Measurements from ENCODE around the gene HSPG2.

DNA sequence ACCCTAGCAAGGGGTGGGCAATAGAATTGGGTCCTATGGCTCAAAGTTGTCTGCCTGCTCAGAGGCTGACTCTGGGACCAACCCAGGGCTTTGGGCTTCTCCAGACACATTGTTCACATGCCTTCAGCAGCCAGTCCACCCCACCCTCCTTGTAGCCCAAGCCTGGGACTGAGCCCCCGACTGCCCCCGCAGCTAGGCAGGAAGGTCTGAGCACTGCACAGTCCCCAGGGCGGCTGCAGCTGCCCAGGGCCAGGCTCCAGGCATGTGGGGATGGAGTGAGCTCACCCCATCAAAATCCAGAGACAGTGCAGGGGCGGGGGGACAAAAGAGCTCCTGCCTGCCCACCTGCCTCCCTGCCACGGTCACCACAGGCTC, 35.6 kb downstream of the HSPG2 start:
- TF ChIP-seq POLR2A (IDR thresholded peaks at IDR 0.05), result no peak
- TF ChIP-seq, protein P1, sequence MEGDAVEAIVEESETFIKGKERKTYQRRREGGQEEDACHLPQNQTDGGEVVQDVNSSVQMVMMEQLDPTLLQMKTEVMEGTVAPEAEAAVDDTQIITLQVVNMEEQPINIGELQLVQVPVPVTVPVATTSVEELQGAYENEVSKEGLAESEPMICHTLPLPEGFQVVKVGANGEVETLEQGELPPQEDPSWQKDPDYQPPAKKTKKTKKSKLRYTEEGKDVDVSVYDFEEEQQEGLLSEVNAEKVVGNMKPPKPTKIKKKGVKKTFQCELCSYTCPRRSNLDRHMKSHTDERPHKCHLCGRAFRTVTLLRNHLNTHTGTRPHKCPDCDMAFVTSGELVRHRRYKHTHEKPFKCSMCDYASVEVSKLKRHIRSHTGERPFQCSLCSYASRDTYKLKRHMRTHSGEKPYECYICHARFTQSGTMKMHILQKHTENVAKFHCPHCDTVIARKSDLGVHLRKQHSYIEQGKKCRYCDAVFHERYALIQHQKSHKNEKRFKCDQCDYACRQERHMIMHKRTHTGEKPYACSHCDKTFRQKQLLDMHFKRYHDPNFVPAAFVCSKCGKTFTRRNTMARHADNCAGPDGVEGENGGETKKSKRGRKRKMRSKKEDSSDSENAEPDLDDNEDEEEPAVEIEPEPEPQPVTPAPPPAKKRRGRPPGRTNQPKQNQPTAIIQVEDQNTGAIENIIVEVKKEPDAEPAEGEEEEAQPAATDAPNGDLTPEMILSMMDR (IDR thresholded peaks at IDR 0.05), result no peak
